Stimulated activated CD8-positive, alpha-beta memory T cell treated with anti-CD3 and anti-CD28 coated beads, Interleukin-4, amount 100 ng/mL, for 1 hour (primary cell): Measurements from ENCODE around the gene DTNB.
"Not testable (repeated sequence)": the region's sequence is repeated elsewhere in the genome, so short reads cannot be mapped to it uniquely, and the experiment has no call there.

Experiments
- DNase-seq, 2 donors: peaks; one replicate each; pipeline ENCODE4 v3.0.0-alpha.2; 2020; ENCODE audit warnings: low read depth in 2 of 2, low spot score in 1 of 2

Gene DTNB

GRCh38 chr2:25549571-25549970 lies 123.8 kb downstream of the DTNB start:
- DNase-seq = not testable (repeated sequence)

- no peak for DNase-seq
Measured at GRCh38 chr2:25548601-25549000, 124.8 kb downstream of the DTNB start.

- DNase-seq = no peak
Measured at GRCh38 chr2:25546852-25547251, 126.5 kb downstream of the DTNB start.

- no peak for DNase-seq
Measured at GRCh38 chr2:25545899-25546298, 127.5 kb downstream of the DTNB start.

- no peak for DNase-seq
Measured at GRCh38 chr2:25544445-25544844, 128.9 kb downstream of the DTNB start.

- DNase-seq = no peak
Measured at GRCh38 chr2:25543939-25544338, 129.4 kb downstream of the DTNB start.

GRCh38 chr2:25541378-25541777 lies 132.0 kb downstream of the DTNB start:
- no peak for DNase-seq

- no peak for DNase-seq
Measured at GRCh38 chr2:25539136-25539535, 134.2 kb downstream of the DTNB start.

GRCh38 chr2:25537526-25537925 lies 135.9 kb downstream of the DTNB start:
- no peak for DNase-seq

- DNase-seq = not testable (repeated sequence)
Measured at GRCh38 chr2:25535411-25536289, 137.7 kb downstream of the DTNB start.

- not testable (repeated sequence) for DNase-seq
Measured at GRCh38 chr2:25534937-25535336, 138.4 kb downstream of the DTNB start.

- no peak for DNase-seq
Measured at GRCh38 chr2:25534455-25534854, 138.9 kb downstream of the DTNB start.

GRCh38 chr2:25533771-25534170 lies 139.6 kb downstream of the DTNB start:
- DNase-seq = not testable (repeated sequence)

- DNase-seq = no peak
Measured at GRCh38 chr2:25532521-25532920, 140.9 kb downstream of the DTNB start.

- no peak for DNase-seq
Measured at GRCh38 chr2:25529034-25529433, 144.3 kb downstream of the DTNB start.

GRCh38 chr2:25528173-25528572 lies 145.2 kb downstream of the DTNB start:
- DNase-seq = no peak

- no peak for DNase-seq
Measured at GRCh38 chr2:25524507-25524906, 148.9 kb downstream of the DTNB start.

GRCh38 chr2:25523060-25523459 lies 150.3 kb downstream of the DTNB start:
- DNase-seq = no peak

- no peak for DNase-seq
Measured at GRCh38 chr2:25521665-25522387, 151.6 kb downstream of the DTNB start.

- DNase-seq = no peak
Measured at GRCh38 chr2:25521126-25521525, 152.3 kb downstream of the DTNB start.

GRCh38 chr2:25517701-25518100 lies 155.7 kb downstream of the DTNB start:
- DNase-seq = no peak

- DNase-seq = no peak
Measured at GRCh38 chr2:25514043-25514637, 159.2 kb downstream of the DTNB start.
